Measurements from ENCODE around the gene DLG2.

DNA sequence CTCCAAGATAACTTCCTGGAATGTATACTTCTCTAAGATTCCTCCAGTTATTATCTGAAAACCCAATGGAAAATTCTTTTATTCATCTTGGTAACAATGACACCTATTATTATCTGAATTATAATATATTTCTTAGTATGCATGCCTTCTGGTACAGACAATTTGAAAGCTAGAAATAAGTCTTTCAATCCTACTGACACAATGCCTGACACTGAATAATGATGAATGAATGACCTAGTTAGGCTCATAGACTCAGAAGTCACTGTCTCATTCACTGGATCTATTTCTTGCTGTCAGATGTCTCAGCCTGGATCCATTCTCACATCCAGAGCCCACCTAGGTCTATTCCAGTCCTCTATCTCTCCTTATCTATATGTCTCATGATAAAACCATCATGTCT is 1214.3 kb downstream of the DLG2 start:
- TF ChIP-seq, protein P1, sequence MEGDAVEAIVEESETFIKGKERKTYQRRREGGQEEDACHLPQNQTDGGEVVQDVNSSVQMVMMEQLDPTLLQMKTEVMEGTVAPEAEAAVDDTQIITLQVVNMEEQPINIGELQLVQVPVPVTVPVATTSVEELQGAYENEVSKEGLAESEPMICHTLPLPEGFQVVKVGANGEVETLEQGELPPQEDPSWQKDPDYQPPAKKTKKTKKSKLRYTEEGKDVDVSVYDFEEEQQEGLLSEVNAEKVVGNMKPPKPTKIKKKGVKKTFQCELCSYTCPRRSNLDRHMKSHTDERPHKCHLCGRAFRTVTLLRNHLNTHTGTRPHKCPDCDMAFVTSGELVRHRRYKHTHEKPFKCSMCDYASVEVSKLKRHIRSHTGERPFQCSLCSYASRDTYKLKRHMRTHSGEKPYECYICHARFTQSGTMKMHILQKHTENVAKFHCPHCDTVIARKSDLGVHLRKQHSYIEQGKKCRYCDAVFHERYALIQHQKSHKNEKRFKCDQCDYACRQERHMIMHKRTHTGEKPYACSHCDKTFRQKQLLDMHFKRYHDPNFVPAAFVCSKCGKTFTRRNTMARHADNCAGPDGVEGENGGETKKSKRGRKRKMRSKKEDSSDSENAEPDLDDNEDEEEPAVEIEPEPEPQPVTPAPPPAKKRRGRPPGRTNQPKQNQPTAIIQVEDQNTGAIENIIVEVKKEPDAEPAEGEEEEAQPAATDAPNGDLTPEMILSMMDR (IDR thresholded peaks at IDR 0.05) = no peak
- TF ChIP-seq POLR2A (IDR thresholded peaks at IDR 0.05; ENCODE audit: low read depth) = no peak
- no peak for TF ChIP-seq POLR2AphosphoS5 (IDR thresholded peaks at IDR 0.05)
